GM12891 (cell line): ENCODE results near the gene RNASE2. TPM values are rescaled to one million over a fixed set of nuclear protein-coding genes. Genes with fewer than 3 reads are reported as not detected.
"Not testable (repeated sequence)": the region's sequence is repeated elsewhere in the genome, so short reads cannot be mapped to it uniquely, and the experiment has no call there.

Source experiments
- DNase-seq: peaks from one replicate; pipeline ENCODE4 v3.0.0; 2011; ENCODE audit warnings: low spot score; ENCODE audit not compliant: insufficient read length
- FAIRE-seq: peaks from 2 replicates; lab custom pipeline; 2011; peaks lifted over from hg19 to GRCh38; lab: Jason Lieb, UNC
- PAX5 ChIP-seq: IDR thresholded peaks from 2 replicates; pipeline ENCODE4 v1.6.1; 2011; ENCODE audit warnings: low read length, moderate library complexity, mild to moderate bottlenecking; ENCODE audit not compliant: insufficient read depth, severe bottlenecking
- POLR2A ChIP-seq: IDR thresholded peaks from 2 replicates; pipeline ENCODE4 v1.6.1; 2011; ENCODE audit warnings: low read depth, low read length, control low read depth
- POLR2AphosphoS5 ChIP-seq: IDR thresholded peaks from 2 replicates; pipeline ENCODE4 v1.6.1; 2011; ENCODE audit warnings: low read depth, low read length, control low read depth
- POU2F2 ChIP-seq: IDR thresholded peaks from 2 replicates; pipeline ENCODE4 v1.6.1; 2011; ENCODE audit warnings: low read depth, mild to moderate bottlenecking, control low read depth, low read length, moderate library complexity
- SPI1 ChIP-seq: IDR thresholded peaks from 2 replicates; pipeline ENCODE4 v1.6.1; 2011; ENCODE audit warnings: low read depth, low read length, control low read depth
- TAF1 ChIP-seq: IDR thresholded peaks from 2 replicates; pipeline ENCODE4 v1.6.1; 2011; ENCODE audit warnings: low read depth, low read length, control low read depth
- polyA plus RNA-seq: library from polyadenylated mRNA; unstranded; fragments of >200 nt; gene quantifications from one replicate; pipeline ENCODE4 v1.2.1, GENCODE V29; 2012; ENCODE audit warnings: low read depth, missing spikeins, inconsistent platforms; ENCODE audit not compliant: missing spikeins

RNASE2 gene
- polyA plus RNA-seq, result not detected

GRCh38 chr14:20954736-20955537 is at the start of gene RNASE2:
TSS of gene RNASE2 (plus strand) at chr14:20955487. CDS start at chr14:20955772, 285 bp downstream.
- not testable (repeated sequence) for DNase-seq, FAIRE-seq

GRCh38 chr14:20905676-20906075 is 49.6 kb upstream of the RNASE2 start:
- TF ChIP-seq PAX5 (no peak), POU2F2 (no peak), POLR2AphosphoS5 (no peak), POLR2A (no peak), SPI1 (no peak), TAF1 (no peak)
- DNase-seq (no peak), FAIRE-seq (no peak)

GRCh38 chr14:20907214-20907613 is 48.1 kb upstream of the RNASE2 start:
- DNase-seq (no peak), FAIRE-seq (no peak)
- no peak for TF ChIP-seq POLR2AphosphoS5
- TF ChIP-seq TAF1, result no peak
- no peak for TF ChIP-seq POU2F2
- TF ChIP-seq SPI1, result no peak

GRCh38 chr14:20910822-20911221 is 44.5 kb upstream of the RNASE2 start:
- DNase-seq, FAIRE-seq: not testable (repeated sequence)

GRCh38 chr14:20919038-20919756 is 36.1 kb upstream of the RNASE2 start:
- FAIRE-seq, DNase-seq: not testable (repeated sequence)

- DNase-seq, FAIRE-seq: not testable (repeated sequence)
Measured at GRCh38 chr14:20923766-20924297, 31.5 kb upstream of the RNASE2 start.

- DNase-seq (peak; percentile 12), FAIRE-seq (no peak)
- no peak for TF ChIP-seq TAF1
- TF ChIP-seq PAX5, result no peak
- no peak for TF ChIP-seq SPI1
- no peak for TF ChIP-seq POLR2AphosphoS5
- TF ChIP-seq POLR2A, result no peak
- TF ChIP-seq POU2F2, result no peak
Measured at GRCh38 chr14:20934148-20934762, 21.0 kb upstream of the RNASE2 start.

- no peak for DNase-seq
- FAIRE-seq, result no peak
- TF ChIP-seq POLR2A, result no peak
- peak; percentile 34 for TF ChIP-seq SPI1
Measured at GRCh38 chr14:20935303-20935984, 19.8 kb upstream of the RNASE2 start.

GRCh38 chr14:20945146-20945545 is 10.1 kb upstream of the RNASE2 start:
- not testable (repeated sequence) for DNase-seq, FAIRE-seq

- not testable (repeated sequence) for FAIRE-seq
Measured at GRCh38 chr14:20946707-20947106, 8.6 kb upstream of the RNASE2 start.

GRCh38 chr14:20955538-20955873 is 219 bp downstream of the RNASE2 start:
- not testable (repeated sequence) for DNase-seq, FAIRE-seq

More at GRCh38 chr14:20946707-20947106, 8.6 kb upstream of the RNASE2 start:
- DNase-seq, result not testable (repeated sequence)
